SK-N-SH treated with all-trans-retinoic acid at 6 μM for 48 hours (cell line): ENCODE measurements around the gene GCNA.

Source experiments
- ATAC-seq: fragments of 200-7000 bp; cut with Tn5 transposase; 3 replicates; pipeline ENCODE4 v1.9.1; 2020; ENCODE audit warnings: mild to moderate bottlenecking, moderate library complexity
- ARNTL ChIP-seq: fragments of 450-650 bp; formaldehyde crosslinking; IDR thresholded peaks from 2 replicates; pipeline ENCODE4 v1.5.0; 2020; ENCODE audit warnings: low read depth, mild to moderate bottlenecking, moderate library complexity, borderline replicate concordance
- BACH2 ChIP-seq: fragments of 250-450 bp; sonication (Bioruptor Pico); IDR thresholded peaks from 2 replicates; pipeline ENCODE4 v1.9.0; 2021; ENCODE audit warnings: mild to moderate bottlenecking, borderline replicate concordance
- CREB5 ChIP-seq: fragments of 250-450 bp; sonication (Bioruptor Pico); IDR thresholded peaks from 2 replicates; pipeline ENCODE4 v1.5.1; 2020; ENCODE audit warnings: low read depth, mild to moderate bottlenecking, moderate library complexity
- CSDC2 ChIP-seq: fragments of 250-450 bp; sonication (Bioruptor Pico); IDR thresholded peaks from 2 replicates; pipeline ENCODE4 v1.5.0; 2020; ENCODE audit warnings: mild to moderate bottlenecking, moderate library complexity
- CSRNP3 ChIP-seq: fragments of 250-450 bp; sonication (Bioruptor Pico); IDR thresholded peaks from 2 replicates; pipeline ENCODE4 v1.5.1; 2021; ENCODE audit warnings: mild to moderate bottlenecking, moderate library complexity
- ESRRG ChIP-seq: fragments of 250-450 bp; sonication (Bioruptor Pico); IDR thresholded peaks from 2 replicates; pipeline ENCODE4 v1.6.1; 2021; ENCODE audit warnings: mild to moderate bottlenecking
- GLIS3 ChIP-seq: fragments of 250-450 bp; sonication (Bioruptor Pico); IDR thresholded peaks from 2 replicates; pipeline ENCODE4 v1.5.0; 2020; ENCODE audit warnings: mild to moderate bottlenecking, moderate library complexity
- ISL1 ChIP-seq: fragments of 250-450 bp; sonication (Bioruptor Pico); IDR thresholded peaks from 2 replicates; pipeline ENCODE4 v2.1.2; 2022; ENCODE audit warnings: mild to moderate bottlenecking, moderate library complexity
- PATZ1 ChIP-seq: fragments of 250-450 bp; sonication (Bioruptor Pico); IDR thresholded peaks from 2 replicates; pipeline ENCODE4 v1.8.0; 2020; ENCODE audit warnings: mild to moderate bottlenecking, moderate library complexity, borderline replicate concordance
- POU6F1 ChIP-seq: fragments of 250-450 bp; sonication (Bioruptor Pico); IDR thresholded peaks from 2 replicates; pipeline ENCODE4 v1.8.0; 2021; ENCODE audit warnings: low read depth, mild to moderate bottlenecking, moderate library complexity, borderline replicate concordance
- PPARA ChIP-seq: fragments of 250-450 bp; sonication (Bioruptor Pico); IDR thresholded peaks from 2 replicates; pipeline ENCODE4 v1.5.0; 2020; ENCODE audit warnings: mild to moderate bottlenecking, borderline replicate concordance
- RARB ChIP-seq: fragments of 250-450 bp; sonication (Bioruptor Pico); IDR thresholded peaks from 2 replicates; pipeline ENCODE4 v1.8.0; 2021; ENCODE audit warnings: mild to moderate bottlenecking, moderate library complexity
- SNAI2 ChIP-seq: fragments of 250-450 bp; sonication (Bioruptor Pico); IDR thresholded peaks from 2 replicates; pipeline ENCODE4 v1.5.0; 2020; ENCODE audit warnings: mild to moderate bottlenecking, moderate library complexity
- TCF4 ChIP-seq: fragments of 250-450 bp; sonication (Bioruptor Pico); IDR thresholded peaks from 2 replicates; pipeline ENCODE4 v1.8.0; 2021; ENCODE audit warnings: mild to moderate bottlenecking, moderate library complexity, borderline replicate concordance
- TOX ChIP-seq: fragments of 250-450 bp; sonication (Bioruptor Pico); IDR thresholded peaks from 2 replicates; pipeline ENCODE4 v1.8.0; 2021; ENCODE audit warnings: mild to moderate bottlenecking, moderate library complexity, borderline replicate concordance
- TSHZ2 ChIP-seq: fragments of 250-450 bp; sonication (Bioruptor Pico); IDR thresholded peaks from 2 replicates; pipeline ENCODE4 v1.5.0; 2020; ENCODE audit warnings: mild to moderate bottlenecking, moderate library complexity
- ZC3H10 ChIP-seq: fragments of 250-450 bp; sonication (Bioruptor Pico); IDR thresholded peaks from 2 replicates; pipeline ENCODE4 v1.5.1; 2021; ENCODE audit warnings: mild to moderate bottlenecking, moderate library complexity
- ZFP3 ChIP-seq: fragments of 250-450 bp; sonication (Bioruptor Pico); IDR thresholded peaks from 2 replicates; pipeline ENCODE4 v1.5.0; 2020; ENCODE audit warnings: mild to moderate bottlenecking, moderate library complexity
- ZFP30 ChIP-seq: fragments of 450-650 bp; formaldehyde crosslinking; IDR thresholded peaks from 2 replicates; pipeline ENCODE4 v1.5.0; 2022; ENCODE audit warnings: mild to moderate bottlenecking, moderate library complexity
- ZNF565 ChIP-seq: fragments of 450-650 bp; formaldehyde crosslinking; conservative IDR thresholded peaks from 2 replicates; pipeline ENCODE4 v1.5.0; 2020; ENCODE audit warnings: low read depth, mild to moderate bottlenecking, moderate library complexity
- ZNF70 ChIP-seq: fragments of 450-650 bp; formaldehyde crosslinking; IDR thresholded peaks from 2 replicates; pipeline ENCODE4 v1.5.0; 2020; ENCODE audit warnings: mild to moderate bottlenecking, moderate library complexity
- ZNF8 ChIP-seq: fragments of 450-650 bp; formaldehyde crosslinking; IDR thresholded peaks from 2 replicates; pipeline ENCODE4 v1.5.0; 2020; ENCODE audit warnings: mild to moderate bottlenecking, moderate library complexity

The GCNA gene

GRCh38 chrX:71634366-71634765 is 56.1 kb downstream of the GCNA start:
- no peak for TF ChIP-seq ESRRG (CRISPR knock-in tag)
- TF ChIP-seq CSRNP3 (CRISPR knock-in tag): no peak
- TF ChIP-seq CSDC2 (CRISPR knock-in tag): no peak
- no peak for TF ChIP-seq ZC3H10 (CRISPR knock-in tag)
- TF ChIP-seq TSHZ2 (CRISPR knock-in tag): no peak
- no peak for TF ChIP-seq ZFP30 (CRISPR knock-in tag)
- TF ChIP-seq ZFP3 (CRISPR knock-in tag): no peak
- TF ChIP-seq SNAI2: no peak
- no peak for TF ChIP-seq GLIS3 (CRISPR knock-in tag)
- no peak for TF ChIP-seq RARB (CRISPR knock-in tag)
- TF ChIP-seq ARNTL (CRISPR knock-in tag): no peak
- TF ChIP-seq CREB5 (CRISPR knock-in tag): no peak
- no peak for TF ChIP-seq TOX (CRISPR knock-in tag)
- no peak for TF ChIP-seq ZNF565
- TF ChIP-seq PATZ1 (CRISPR knock-in tag): no peak
- TF ChIP-seq TCF4 (CRISPR knock-in tag): no peak
- TF ChIP-seq ZNF8 (CRISPR knock-in tag): no peak
- TF ChIP-seq BACH2: no peak
- TF ChIP-seq PPARA (CRISPR knock-in tag): no peak
- TF ChIP-seq POU6F1 (CRISPR knock-in tag): no peak
- ATAC-seq: no peak

GRCh38 chrX:71636438-71637252 is 58.4 kb downstream of the GCNA start:
- no peak for TF ChIP-seq ZNF8 (CRISPR knock-in tag)
- TF ChIP-seq CREB5 (CRISPR knock-in tag): no peak
- TF ChIP-seq ARNTL (CRISPR knock-in tag): no peak
- no peak for TF ChIP-seq ISL1
- no peak for TF ChIP-seq CSRNP3 (CRISPR knock-in tag)
- no peak for TF ChIP-seq ZFP30 (CRISPR knock-in tag)
- no peak for TF ChIP-seq ZNF70 (CRISPR knock-in tag)
- ATAC-seq: no peak; the same call in 2 of the 3 replicates
